HG03342 (cell line): ENCODE results near the gene TNFRSF17.

Experiments
- ATAC-seq: cut with Tn5 transposase; IDR thresholded peaks from one replicate; pipeline ENCODE4 v1.9.1; 2021; ENCODE audit warnings: mild to moderate bottlenecking, moderate library complexity; ENCODE audit not compliant: unreplicated experiment

The TNFRSF17 gene

GRCh38 chr16:12000032-12000431 is 35.0 kb downstream of the TNFRSF17 start:
- no peak for ATAC-seq

GRCh38 chr16:12002447-12003006 is 37.5 kb downstream of the TNFRSF17 start:
- no peak for ATAC-seq

- ATAC-seq: no peak
Observed at GRCh38 chr16:12006637-12007036, 41.6 kb downstream of the TNFRSF17 start.

GRCh38 chr16:12009462-12009861 is 44.5 kb downstream of the TNFRSF17 start:
- no peak for ATAC-seq

GRCh38 chr16:12009922-12010321 is 44.9 kb downstream of the TNFRSF17 start:
- ATAC-seq: no peak

- ATAC-seq: no peak
Observed at GRCh38 chr16:12010388-12011251, 45.6 kb downstream of the TNFRSF17 start.

GRCh38 chr16:12011565-12011964 is 46.6 kb downstream of the TNFRSF17 start:
- no peak for ATAC-seq

- no peak for ATAC-seq
Observed at GRCh38 chr16:12016291-12016947, 51.4 kb downstream of the TNFRSF17 start.

GRCh38 chr16:12017558-12017957 is 52.5 kb downstream of the TNFRSF17 start:
- ATAC-seq: no peak
